Kidney (tissue), 14 donors: ENCODE results near the gene PPFIA2. TPM values are rescaled to one million over a fixed set of nuclear protein-coding genes. Genes with fewer than 3 reads are reported as not detected.

Experiments
- DNase-seq, 5 donors: peaks; one replicate each; pipeline ENCODE4 v3.0.0-alpha.2; 2013 to 2020
- FAIRE-seq: peaks from 2 replicates; lab custom pipeline; 2012; peaks lifted over from hg19 to GRCh38; lab: Jason Lieb, UNC
- H3K27ac ChIP-seq, 2 donors: one replicate each; pipeline ENCODE4 v1.7.0; 2013; ENCODE audit warnings: low read depth in 2 of 2, low read length in 2 of 2, inconsistent platforms in 1 of 2
- H3K27me3 ChIP-seq: one replicate; pipeline ENCODE4 v1.7.1; 2013; ENCODE audit warnings: low read length, inconsistent platforms; ENCODE audit not compliant: control insufficient read depth, insufficient read depth
- H3K36me3 ChIP-seq, 3 donors: one replicate each; pipeline versions ENCODE4 v1.7.0 to v1.7.1; 2013; ENCODE audit warnings: low read length in 3 of 3, control low read depth in 1 of 3, inconsistent platforms in 1 of 3; ENCODE audit not compliant: insufficient read depth in 3 of 3, control insufficient read depth in 2 of 3
- H3K4me1 ChIP-seq, 3 donors: one replicate each; pipeline versions ENCODE4 v1.7.0 to v1.7.1; 2013; ENCODE audit warnings: low read length in 3 of 3, inconsistent platforms in 1 of 3, low read depth in 1 of 3; ENCODE audit not compliant: control insufficient read depth in 2 of 3, insufficient read depth in 2 of 3
- H3K4me3 ChIP-seq, 3 donors: one replicate each; pipeline versions ENCODE4 v1.7.0 to v1.8.1; 2013; ENCODE audit warnings: low read length in 3 of 3, control low read depth in 1 of 3, inconsistent platforms in 1 of 3
- H3K9ac ChIP-seq, 3 donors: one replicate each; pipeline versions ENCODE4 v1.7.0 to v1.7.1; 2013; ENCODE audit warnings: low read length in 3 of 3, control low read depth in 1 of 3, inconsistent platforms in 1 of 3
- H3K9me3 ChIP-seq, 3 donors: one replicate each; pipeline versions ENCODE4 v1.7.0 to v1.7.1; 2013; ENCODE audit warnings: low read length in 3 of 3, control low read depth in 1 of 3, inconsistent platforms in 1 of 3; ENCODE audit not compliant: control insufficient read depth in 2 of 3, insufficient read depth in 1 of 3
- CTCF ChIP-seq: IDR thresholded peaks from 3 replicates; pipeline ENCODE4 v1.5.1; 2012; ENCODE audit warnings: mild to moderate bottlenecking, moderate library complexity, borderline replicate concordance; ENCODE audit not compliant: insufficient read depth; ENCODE audit errors: extremely low read depth
- intact Hi-C: fragments of 100-400 bp; cut with DNase I; formaldehyde crosslinking; loops from one replicate; pipeline ENCODE4 v1.11.1; 2022
- polyA plus RNA-seq: library from polyadenylated mRNA; stranded (reverse); fragments of 350-450 nt; fragmentation: Illumina TruSeq; extraction: RNeasy Lipid Tissue Mini Kit (QIAGEN cat#74804); gene quantifications from one replicate; pipeline ENCODE4 v1.2.3, GENCODE V29; 2014; ENCODE audit warnings: low read depth, low replicate concordance; ENCODE audit not compliant: insufficient read depth
- total RNA-seq: library from RNA; stranded (reverse); fragmentation: NEBNext Ultra II Directional; extraction: Animal tissue kit (Norgen Biotek cat#: 25700); gene quantifications from one replicate; pipeline ENCODE4 v1.2.1, GENCODE V29; 2021
- donor health status: control.
- donor health status: control.
- donor health status: control.
- donor health status: control.
- donor health status: control.
- donor health status: DM: yes; HTN: yes; CAD: no.
- donor health status: Normal renal cell carcinoma (clear cell type).

Gene PPFIA2
- total and polyA plus RNA-seq, 2 donors from 2014 or later, result 2.8 to 9.4 TPM

GRCh38 chr12:81297601-81298000, 461.5 kb downstream of the PPFIA2 start:
- Histone ChIP-seq H3K4me1 (no peaks in the 10 kb centered on the region), H3K9me3 (peaks cover 0 to 3% (median 0%) of the 10 kb centered on the region in 3 donors), H3K27ac (no peak overlapping the region), H3K27me3 (no peaks in the 10 kb centered on the region), H3K36me3 (no peaks in the 10 kb centered on the region), H3K4me3 (no peak overlapping the region), H3K9ac (no peak overlapping the region)
- DNase-seq (no peak), FAIRE-seq (no peak)
- intact Hi-C loops, result no loop called here
- no peak for TF ChIP-seq CTCF

GRCh38 chr12:81296556-81297305, 462.4 kb downstream of the PPFIA2 start:
- no peaks in the 10 kb centered on the region for H3K27me3 ChIP-seq
- no peaks in the 10 kb centered on the region for H3K36me3 ChIP-seq
- H3K9me3 ChIP-seq, result peaks cover 0 to 3% (median 0%) of the 10 kb centered on the region in 3 donors
- no peak for TF ChIP-seq CTCF
- no peak overlapping the region for H3K27ac ChIP-seq
- no peak overlapping the region for H3K9ac ChIP-seq
- FAIRE-seq (no peak), DNase-seq (no peak)
- no peaks in the 10 kb centered on the region for H3K4me1 ChIP-seq
- intact Hi-C loops, result no loop called here
- H3K4me3 ChIP-seq, result no peak overlapping the region

GRCh38 chr12:81295251-81295650, 463.9 kb downstream of the PPFIA2 start:
- TF ChIP-seq CTCF, result no peak
- DNase-seq, result no peak
- peaks cover 0 to 3% (median 0%) of the 10 kb centered on the region in 3 donors for H3K9me3 ChIP-seq
- H3K36me3 ChIP-seq, result no peaks in the 10 kb centered on the region
- H3K4me3 ChIP-seq, result no peak overlapping the region
- H3K9ac ChIP-seq, result no peak overlapping the region
- no peaks in the 10 kb centered on the region for H3K4me1 ChIP-seq
- no peak overlapping the region for H3K27ac ChIP-seq
- no peaks in the 10 kb centered on the region for H3K27me3 ChIP-seq
- no peak for FAIRE-seq
- intact Hi-C loops, result no loop called here
